B cell (primary cell): Measurements from ENCODE around the gene GOLGA8B. TPM values are rescaled to one million over a fixed set of nuclear protein-coding genes. Genes with fewer than 3 reads are reported as not detected.

ENCODE experiments used
- ATAC-seq: fragments of 200-7000 bp; cut with Tn5 transposase; one replicate; pipeline ENCODE4 v1.10.0; 2021; ENCODE audit warnings: low read depth, mild to moderate bottlenecking, moderate number of reproducible peaks, moderate library complexity
- CTCF ChIA-PET: fragments of 350-600 bp; sonication (Branson Sonifier 250); formaldehyde crosslinking; loops from one replicate; lab custom pipeline; 2021; ENCODE audit warnings: antibody characterized with exemption, inconsistent platforms; lab: Charles Lee
- POLR2A ChIA-PET: fragments of 350-600 bp; sonication (Branson Sonifier 250); formaldehyde crosslinking; loops from one replicate; lab custom pipeline; 2021; ENCODE audit warnings: antibody characterized with exemption; lab: Charles Lee
- DNase-seq: peaks from one replicate; pipeline ENCODE4 v3.0.0; 2013
- H2AFZ ChIP-seq: 2 replicates; pipeline ENCODE4 v1.6.1; 2012; ENCODE audit warnings: mild to moderate bottlenecking, low read depth, low read length; ENCODE audit not compliant: insufficient read depth, poor library complexity, severe bottlenecking
- H3K27ac ChIP-seq, 2 donors: 1 replicate in 1 of 2; 2 replicates in 1 of 2; pipeline ENCODE4 v1.5.1; 2012 to 2013; ENCODE audit warnings: low read length in 2 of 2, mild to moderate bottlenecking in 2 of 2, moderate library complexity in 1 of 2
- H3K27me3 ChIP-seq, 4 experiments: fragments of 200-600 bp in 1 of 4; sonication (generic) in 1 of 4; replicated peaks in 1 of 4; 1 replicate in 2 of 4; 2 replicates in 2 of 4; pipeline versions ENCODE4 v1.6.1 to v1.7.0; 2013 to 2016; ENCODE audit warnings: low read length in 3 of 4, mild to moderate bottlenecking in 2 of 4, mixed read lengths in 1 of 4, moderate library complexity in 1 of 4; ENCODE audit not compliant: insufficient read depth in 4 of 4, control insufficient read depth in 3 of 4; ENCODE audit errors: control extremely low read depth in 1 of 4
- H3K36me3 ChIP-seq, 2 experiments: replicated peaks in 1 of 2; 1 replicate in 1 of 2; 2 replicates in 1 of 2; pipeline versions ENCODE4 v1.6.1 to v1.7.1; 2013; ENCODE audit warnings: low read length in 1 of 2; ENCODE audit not compliant: insufficient read depth in 2 of 2, control insufficient read depth in 1 of 2; ENCODE audit errors: control extremely low read depth in 1 of 2, extremely low read depth in 1 of 2
- H3K4me1 ChIP-seq, 2 donors: fragments of 200-600 bp in 1 of 2; sonication (generic) in 1 of 2; 1 replicate in 1 of 2; 2 replicates in 1 of 2; pipeline versions ENCODE4 v1.5.1 to v1.6.1; 2013 to 2017; ENCODE audit warnings: low read length in 2 of 2; ENCODE audit not compliant: control insufficient read depth in 2 of 2, insufficient read depth in 2 of 2
- H3K4me2 ChIP-seq: replicated peaks from 2 replicates; pipeline ENCODE3; 2012; ENCODE audit warnings: mild to moderate bottlenecking, low read depth, low read length; ENCODE audit not compliant: poor library complexity, severe bottlenecking
- H3K4me3 ChIP-seq, 5 experiments: fragments of 200-600 bp in 1 of 5; sonication (generic) in 1 of 5; 1 replicate in 3 of 5; 2 replicates in 2 of 5; pipeline versions ENCODE4 v1.5.1 to v1.7.0; 2011 to 2016; ENCODE audit warnings: low read length in 4 of 5, mild to moderate bottlenecking in 4 of 5, low read depth in 2 of 5, control low read depth in 1 of 5, moderate library complexity in 1 of 5; ENCODE audit not compliant: insufficient read depth in 1 of 5; ENCODE audit errors: control extremely low read depth in 1 of 5, extremely low read depth in 1 of 5
- H3K79me2 ChIP-seq: fragments of 200-600 bp; sonication (generic); one replicate; pipeline ENCODE4 v1.6.0; 2016; ENCODE audit warnings: low read length; ENCODE audit not compliant: control insufficient read depth, insufficient read depth
- H3K9ac ChIP-seq: fragments of 200-600 bp; sonication (generic); 2 replicates; pipeline ENCODE4 v1.6.1; 2017; ENCODE audit warnings: mild to moderate bottlenecking, low read length, moderate library complexity
- H3K9me3 ChIP-seq, 3 donors: one replicate each; pipeline versions ENCODE4 v1.6.1 to v1.7.1; 2013; ENCODE audit warnings: low read length in 2 of 3; ENCODE audit not compliant: control insufficient read depth in 2 of 3, insufficient read depth in 1 of 3; ENCODE audit errors: control extremely low read depth in 1 of 3
- H4K20me1 ChIP-seq: 2 replicates; pipeline ENCODE4 v1.6.0; 2012; ENCODE audit warnings: mild to moderate bottlenecking, low read length; ENCODE audit not compliant: insufficient read depth, control insufficient read depth, poor library complexity, severe bottlenecking
- H3K27ac Mint-ChIP-seq: one replicate; pipeline ENCODE4 v1.8.0; 2021; ENCODE audit warnings: mixed read lengths
- H3K27me3 Mint-ChIP-seq: one replicate; pipeline ENCODE4 v1.8.0; 2021; ENCODE audit warnings: mixed read lengths
- H3K4me1 Mint-ChIP-seq: one replicate; pipeline ENCODE4 v1.8.0; 2021; ENCODE audit warnings: mixed read lengths
- H3K4me3 Mint-ChIP-seq: one replicate; pipeline ENCODE4 v1.8.0; 2021; ENCODE audit warnings: mixed read lengths
- H3K9me3 Mint-ChIP-seq: one replicate; pipeline ENCODE4 v1.8.0; 2022; ENCODE audit warnings: mixed read lengths; ENCODE audit not compliant: insufficient read depth
- EZH2 ChIP-seq: IDR thresholded peaks from 2 replicates; pipeline ENCODE4 v1.6.1; 2012; ENCODE audit warnings: borderline replicate concordance, low read depth, mild to moderate bottlenecking, moderate library complexity, low read length; ENCODE audit not compliant: insufficient read depth, poor library complexity, severe bottlenecking
- WGBS: methylation state at CpG from one replicate; pipeline ENCODE4 v1.1.5; 2013; ENCODE audit warnings: missing lambda C conversion rate; ENCODE audit not compliant: insufficient coverage; 5-methylcytosine and 5-hydroxymethylcytosine counted together
- intact Hi-C: fragments of 100-400 bp; cut with micrococcal nuclease; formaldehyde crosslinking; loops from one replicate; pipeline ENCODE4 v1.10.0; 2022
- polyA plus RNA-seq: library from polyadenylated mRNA; depleted of rRNA; stranded (reverse); fragments of >200 nt; gene quantifications from 2 replicates; pipeline ENCODE4 v1.2.3, GENCODE V29; 2012
- total RNA-seq, 2 donors: library from RNA; stranded (reverse); fragments of 120-200 nt in 1 of 2; gene quantifications; 1 replicate in 1 of 2; 2 replicates in 1 of 2; pipeline versions ENCODE4 v1.2.3 to v1.2.4, GENCODE V29; 2013 to 2022
- TF ChIP-seq, protein P1 (sequence below): fragments of 200-600 bp; IDR thresholded peaks from one replicate; pipeline ENCODE4 v1.8.0; 2022; ENCODE audit warnings: antibody characterized with exemption, mild to moderate bottlenecking

The GOLGA8B gene
- total and polyA plus RNA-seq, 2 donors (not counting 1 experiment from before 2014, with no cell fraction given): 77.1 to 200 TPM

GRCh38 chr15:34620142-34620541, 36.7 kb upstream of the GOLGA8B start:
- ChIA-PET CTCF (no interaction called here), POLR2A (no interaction called here)
- Histone ChIP-seq H2AFZ (no peak overlapping the region), H3K4me1 (no peaks in the 10 kb centered on the region), H3K79me2 (no peaks in the 10 kb centered on the region), H3K4me3 (no peak overlapping the region), H3K27me3 (peaks cover 0 to 3% (median 0%) of the 10 kb centered on the region in 4 experiments), H3K4me2 (no peak overlapping the region), H4K20me1 (no peaks in the 10 kb centered on the region), H3K9me3 (no peaks in the 10 kb centered on the region), H3K9ac (no peak overlapping the region), H3K36me3 (no peaks in the 10 kb centered on the region), H3K27ac (no peak overlapping the region)
- no peak for TF ChIP-seq EZH2
- TF ChIP-seq, protein P1, sequence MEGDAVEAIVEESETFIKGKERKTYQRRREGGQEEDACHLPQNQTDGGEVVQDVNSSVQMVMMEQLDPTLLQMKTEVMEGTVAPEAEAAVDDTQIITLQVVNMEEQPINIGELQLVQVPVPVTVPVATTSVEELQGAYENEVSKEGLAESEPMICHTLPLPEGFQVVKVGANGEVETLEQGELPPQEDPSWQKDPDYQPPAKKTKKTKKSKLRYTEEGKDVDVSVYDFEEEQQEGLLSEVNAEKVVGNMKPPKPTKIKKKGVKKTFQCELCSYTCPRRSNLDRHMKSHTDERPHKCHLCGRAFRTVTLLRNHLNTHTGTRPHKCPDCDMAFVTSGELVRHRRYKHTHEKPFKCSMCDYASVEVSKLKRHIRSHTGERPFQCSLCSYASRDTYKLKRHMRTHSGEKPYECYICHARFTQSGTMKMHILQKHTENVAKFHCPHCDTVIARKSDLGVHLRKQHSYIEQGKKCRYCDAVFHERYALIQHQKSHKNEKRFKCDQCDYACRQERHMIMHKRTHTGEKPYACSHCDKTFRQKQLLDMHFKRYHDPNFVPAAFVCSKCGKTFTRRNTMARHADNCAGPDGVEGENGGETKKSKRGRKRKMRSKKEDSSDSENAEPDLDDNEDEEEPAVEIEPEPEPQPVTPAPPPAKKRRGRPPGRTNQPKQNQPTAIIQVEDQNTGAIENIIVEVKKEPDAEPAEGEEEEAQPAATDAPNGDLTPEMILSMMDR: no peak
- no peak for DNase-seq
- intact Hi-C loops: no loop called here
- Mint-ChIP-seq H3K4me3 (no peak overlapping the region), H3K27me3 (peaks cover 28% of the 10 kb centered on the region), H3K4me1 (no peaks in the 10 kb centered on the region), H3K9me3 (no peaks in the 10 kb centered on the region), H3K27ac (no peak overlapping the region)
- no CpG with 5 or more reads among the region's 1 CpG for WGBS
- ATAC-seq: no peak

DNA sequence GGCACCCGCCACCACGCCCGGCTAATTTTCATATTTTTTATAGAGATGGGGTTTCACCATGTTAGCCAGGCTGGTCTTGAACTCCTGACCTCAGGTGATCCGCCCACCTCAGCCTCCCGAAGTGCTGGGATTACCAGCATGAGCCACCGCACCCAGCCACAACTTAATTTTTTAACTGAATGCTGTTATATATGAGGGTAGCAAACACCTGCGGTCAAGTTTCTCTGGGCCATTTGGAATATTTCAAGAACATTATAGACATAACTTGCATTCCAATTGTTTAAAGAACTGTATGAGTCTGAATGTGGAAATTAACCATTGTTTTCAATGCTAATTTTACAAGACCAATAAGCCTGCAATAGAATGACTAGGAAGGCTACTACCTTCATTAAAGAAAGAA, 35.7 kb upstream of the GOLGA8B start:
- Histone ChIP-seq H3K79me2 (no peaks in the 10 kb centered on the region), H3K4me1 (no peaks in the 10 kb centered on the region), H2AFZ (no peak overlapping the region), H3K9me3 (no peaks in the 10 kb centered on the region), H4K20me1 (no peaks in the 10 kb centered on the region), H3K27me3 (peaks cover 0 to 3% (median 0%) of the 10 kb centered on the region in 4 experiments), H3K9ac (no peak overlapping the region), H3K4me2 (no peak overlapping the region), H3K36me3 (no peaks in the 10 kb centered on the region), H3K4me3 (no peak overlapping the region), H3K27ac (no peak overlapping the region)
- intact Hi-C loops: no loop called here
- POLR2A ChIA-PET: no interaction called here
- H3K4me1 Mint-ChIP-seq: no peaks in the 10 kb centered on the region
- DNase-seq (no peak), ATAC-seq (no peak)
- H3K27me3 Mint-ChIP-seq: peaks cover 26% of the 10 kb centered on the region
- no peaks in the 10 kb centered on the region for H3K9me3 Mint-ChIP-seq
- H3K4me3 Mint-ChIP-seq: no peak overlapping the region
- CTCF ChIA-PET: no interaction called here
- no peak overlapping the region for H3K27ac Mint-ChIP-seq
- TF ChIP-seq, protein P1: no peak
- TF ChIP-seq EZH2: no peak
- no CpG with 5 or more reads among the region's 7 CpGs for WGBS
